ENCODE data around the gene PLEKHM3. TPM values are rescaled to one million over a fixed set of nuclear protein-coding genes. Genes with fewer than 3 reads are reported as not detected.

Gene PLEKHM3
- total and polyA plus RNA-seq, 2 of the 13 experiments (the other 11 are each of a cell fraction or from before 2014, with no cell fraction given) = 4.5 to 4.7 TPM

- no peak for TF ChIP-seq NR2F6 (IDR thresholded peaks at IDR 0.05)
- TF ChIP-seq NR2F6 (CRISPR knock-in tag; IDR thresholded peaks at IDR 0.05) = 0 out of 2 replicates have a peak, but pooled peaks have one; percentile 41
- peak; percentile 92 for TF ChIP-seq TBX3 (IDR thresholded peaks at IDR 0.05; ENCODE audit: borderline replicate concordance)
- TF ChIP-seq TCF7 (IDR thresholded peaks at IDR 0.05; ENCODE audit: low read depth) = no peak
- TF ChIP-seq ARID5B (CRISPR knock-in tag; IDR thresholded peaks at IDR 0.05) = peak; percentile 86
- TF ChIP-seq ZNF720 (CRISPR knock-in tag; IDR thresholded peaks at IDR 0.05) = no peak
- no peak for TF ChIP-seq ATF2 (CRISPR knock-in tag; IDR thresholded peaks at IDR 0.05)
- TF ChIP-seq ZNF230 (CRISPR knock-in tag; IDR thresholded peaks at IDR 0.05) = no peak
- TF ChIP-seq KLF9 (CRISPR knock-in tag; IDR thresholded peaks at IDR 0.05; ENCODE audit: low read depth) = no peak
- peak; percentile 18; the same call in 1 of the 2 replicates for TF ChIP-seq PPARG (CRISPR knock-in tag; conservative IDR thresholded peaks at IDR 0.05)
- TF ChIP-seq RCOR2 (CRISPR knock-in tag; IDR thresholded peaks at IDR 0.05) = 0 out of 2 replicates have a peak, but pooled peaks have one; percentile 34
- TF ChIP-seq ZNF143 (CRISPR knock-in tag; IDR thresholded peaks at IDR 0.05) = no peak
- no peak for TF ChIP-seq KMT2B (CRISPR knock-in tag; IDR thresholded peaks at IDR 0.05)
- TF ChIP-seq ZMYM4 (CRISPR knock-in tag; IDR thresholded peaks at IDR 0.05) = peak; percentile 49; the same call in 1 of the 2 replicates
- TF ChIP-seq CREB1 (IDR thresholded peaks at IDR 0.05) = no peak
- TF ChIP-seq CREB1 (CRISPR knock-in tag; IDR thresholded peaks at IDR 0.05) = no peak
- TF ChIP-seq ZNF572 (CRISPR knock-in tag; IDR thresholded peaks at IDR 0.05) = no peak
- no peak for TF ChIP-seq ZNF451 (CRISPR knock-in tag; IDR thresholded peaks at IDR 0.05)
- TF ChIP-seq POGZ (CRISPR knock-in tag; IDR thresholded peaks at IDR 0.05) = 0 out of 2 replicates have a peak, but pooled peaks have one; percentile 48
- TF ChIP-seq ELF4 (CRISPR knock-in tag; IDR thresholded peaks at IDR 0.05; ENCODE audit: borderline replicate concordance) = no peak
- TF ChIP-seq ISX (CRISPR knock-in tag; conservative IDR thresholded peaks at IDR 0.05) = no peak
- no peak for TF ChIP-seq AGO2 (optimal IDR thresholded peaks at IDR 0.05; ENCODE audit: low read depth, low read length)
- TF ChIP-seq ZFP82 (CRISPR knock-in tag; IDR thresholded peaks at IDR 0.05; ENCODE audit: borderline replicate concordance) = no peak
- TF ChIP-seq ARHGAP35 (CRISPR knock-in tag; IDR thresholded peaks at IDR 0.05; ENCODE audit: borderline replicate concordance) = no peak
- TF ChIP-seq SKIL (CRISPR knock-in tag; IDR thresholded peaks at IDR 0.05; ENCODE audit: borderline replicate concordance) = peak; percentile 71; the same call in 1 of the 2 replicates
- 0 out of 2 replicates have a peak, but pooled peaks have one; percentile 44 for TF ChIP-seq RXRB (CRISPR knock-in tag; IDR thresholded peaks at IDR 0.05; ENCODE audit: borderline replicate concordance)
Measured at GRCh38 chr2:207875473-207876212, 149.7 kb downstream of the PLEKHM3 start (continued).

Data from HepG2 (cell line).